ENCODE results near the gene CDKL4. TPM values are rescaled to one million over a fixed set of nuclear protein-coding genes. Genes with fewer than 3 reads are reported as not detected.
A peak's percentile ranks its signal among the peaks of the same experiment; 100 is the strongest.
"Not testable (repeated sequence)": the region's sequence is repeated elsewhere in the genome, so short reads cannot be mapped to it uniquely, and the experiment has no call there.

The CDKL4 gene
- total RNA-seq, 3 donors from 2014 or later, result 0.33 to 2.6 TPM; not detected in 1

DNA sequence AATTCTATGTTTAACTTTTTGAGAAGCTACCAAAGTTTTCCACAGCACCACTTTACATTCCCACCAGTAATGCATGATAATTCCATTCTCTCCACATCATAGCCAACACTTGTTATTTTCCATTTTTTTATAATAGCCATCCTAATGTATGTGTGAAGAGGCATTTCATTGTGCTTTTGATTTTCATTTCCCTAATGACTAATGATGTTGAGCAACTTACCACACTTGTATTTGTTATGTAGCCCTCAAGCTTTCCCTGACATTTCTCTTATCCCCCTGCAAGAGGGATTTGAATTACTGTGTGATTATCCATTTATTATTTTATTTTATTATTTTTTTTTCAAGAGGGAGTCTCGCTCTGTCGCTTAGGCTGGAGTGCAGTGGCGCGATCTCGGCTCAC lies 99.4 kb downstream of the CDKL4 start:
- H3K9me3 ChIP-seq, result no peaks in the 10 kb centered on the region
- DNase-seq (ENCODE audit: low spot score in 2 of 2), result no peak
- no peaks in the 10 kb centered on the region for H3K27me3 ChIP-seq
- H3K27ac ChIP-seq, result no peak overlapping the region
- H3K4me1 ChIP-seq, result no peaks in the 10 kb centered on the region
- TF ChIP-seq, protein P1, sequence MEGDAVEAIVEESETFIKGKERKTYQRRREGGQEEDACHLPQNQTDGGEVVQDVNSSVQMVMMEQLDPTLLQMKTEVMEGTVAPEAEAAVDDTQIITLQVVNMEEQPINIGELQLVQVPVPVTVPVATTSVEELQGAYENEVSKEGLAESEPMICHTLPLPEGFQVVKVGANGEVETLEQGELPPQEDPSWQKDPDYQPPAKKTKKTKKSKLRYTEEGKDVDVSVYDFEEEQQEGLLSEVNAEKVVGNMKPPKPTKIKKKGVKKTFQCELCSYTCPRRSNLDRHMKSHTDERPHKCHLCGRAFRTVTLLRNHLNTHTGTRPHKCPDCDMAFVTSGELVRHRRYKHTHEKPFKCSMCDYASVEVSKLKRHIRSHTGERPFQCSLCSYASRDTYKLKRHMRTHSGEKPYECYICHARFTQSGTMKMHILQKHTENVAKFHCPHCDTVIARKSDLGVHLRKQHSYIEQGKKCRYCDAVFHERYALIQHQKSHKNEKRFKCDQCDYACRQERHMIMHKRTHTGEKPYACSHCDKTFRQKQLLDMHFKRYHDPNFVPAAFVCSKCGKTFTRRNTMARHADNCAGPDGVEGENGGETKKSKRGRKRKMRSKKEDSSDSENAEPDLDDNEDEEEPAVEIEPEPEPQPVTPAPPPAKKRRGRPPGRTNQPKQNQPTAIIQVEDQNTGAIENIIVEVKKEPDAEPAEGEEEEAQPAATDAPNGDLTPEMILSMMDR (IDR thresholded peaks at IDR 0.05), result no peak
- TF ChIP-seq POLR2AphosphoS5 (IDR thresholded peaks at IDR 0.05) (no peak), POLR2A (IDR thresholded peaks at IDR 0.05) (no peak)
- intact Hi-C loops (cut with DNase I; ENCODE audit: low total_unique reads), result no loop called here
- no peak overlapping the region for H3K4me3 ChIP-seq
- no peaks in the 10 kb centered on the region for H3K36me3 ChIP-seq

DNA sequence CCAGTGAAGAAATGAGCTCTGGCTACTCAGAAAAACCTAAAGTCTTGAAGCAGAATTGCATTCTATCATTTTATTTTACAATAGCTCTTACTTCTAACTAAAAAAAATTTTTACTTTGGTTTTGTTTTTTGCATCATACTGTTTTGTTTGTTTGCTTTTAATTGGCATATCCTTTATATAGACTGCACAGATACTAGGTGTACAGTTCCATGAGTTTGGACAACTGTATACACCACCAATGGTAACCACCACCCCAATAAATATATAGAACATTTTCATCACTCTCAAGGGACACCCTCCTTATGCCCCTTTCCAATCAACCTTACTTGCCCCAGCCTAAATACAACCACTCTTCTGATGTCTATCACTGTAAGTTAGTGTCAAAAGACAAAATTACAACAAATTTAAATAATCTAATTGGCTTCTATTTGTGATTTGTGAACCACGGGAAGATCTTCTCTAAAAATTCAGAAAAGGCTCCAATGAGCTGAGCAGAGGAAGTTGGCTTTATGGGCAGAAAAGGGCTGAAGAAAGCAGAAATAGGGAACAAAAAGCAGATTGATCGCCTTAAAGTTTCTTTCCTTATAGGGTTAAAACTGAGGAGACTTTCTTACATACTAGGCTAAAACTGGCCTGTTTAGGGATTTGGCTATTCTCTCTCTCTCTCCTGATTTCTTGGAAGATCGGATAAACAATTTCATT lies 100.7 kb downstream of the CDKL4 start:
- Histone ChIP-seq H3K27me3 (no peaks in the 10 kb centered on the region), H3K4me1 (no peaks in the 10 kb centered on the region), H3K27ac (no peak overlapping the region), H3K4me3 (no peak overlapping the region), H3K9me3 (no peaks in the 10 kb centered on the region), H3K36me3 (no peaks in the 10 kb centered on the region)
- intact Hi-C loops (cut with DNase I; ENCODE audit: low total_unique reads), result no loop called here
- TF ChIP-seq, protein P1 (IDR thresholded peaks at IDR 0.05), result no peak
- TF ChIP-seq POLR2A (IDR thresholded peaks at IDR 0.05) (no peak), POLR2AphosphoS5 (IDR thresholded peaks at IDR 0.05) (no peak)
- DNase-seq (ENCODE audit: low spot score in 2 of 2), result no peak

DNA sequence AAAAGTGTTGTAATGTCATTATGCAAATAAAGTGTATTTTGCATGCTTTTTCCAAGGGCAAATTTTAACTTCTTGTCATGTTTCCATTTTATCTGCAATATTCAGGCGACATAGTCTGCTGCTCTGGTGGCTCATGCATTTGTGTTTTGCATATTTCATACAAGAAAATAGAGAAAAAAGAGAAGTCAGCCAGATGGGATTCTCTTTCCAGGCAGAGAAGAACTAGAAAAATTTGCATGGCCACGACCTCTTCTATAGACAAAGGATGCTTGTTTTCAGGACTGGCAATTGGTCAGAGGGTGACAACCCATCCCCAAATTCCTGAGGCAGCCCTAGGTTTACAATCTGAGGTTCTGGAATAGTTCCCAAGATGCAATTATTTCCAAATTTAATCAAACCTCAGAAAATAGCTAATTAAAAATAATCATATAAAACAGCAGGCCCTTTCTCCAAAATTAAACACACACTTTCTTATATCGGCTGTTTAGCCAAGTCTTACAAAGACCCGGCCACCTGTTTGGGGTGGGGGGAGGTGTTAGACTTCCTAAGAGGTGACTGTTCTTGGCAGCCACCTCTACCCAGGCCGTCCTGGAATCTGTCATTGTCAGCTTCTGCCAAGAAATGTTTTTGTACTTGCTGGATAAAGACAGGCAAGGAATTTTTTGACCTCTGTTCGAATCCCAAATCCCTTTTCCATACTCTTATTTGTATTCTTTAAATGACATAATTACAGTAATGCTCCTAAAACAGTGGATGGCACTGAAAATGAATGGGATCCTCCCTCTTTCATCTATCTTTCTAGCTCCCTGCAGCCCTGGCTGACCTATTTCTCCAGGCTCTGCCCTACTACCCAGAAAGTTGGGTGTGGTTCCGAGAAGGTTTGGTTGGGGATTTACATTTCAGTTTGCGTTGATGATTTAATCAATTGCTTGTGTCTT lies 102.2 kb downstream of the CDKL4 start:
- Histone ChIP-seq H3K4me1 (no peaks in the 10 kb centered on the region), H3K36me3 (no peaks in the 10 kb centered on the region), H3K4me3 (no peak overlapping the region), H3K27ac (peak overlapping the region; percentile 31 to 54), H3K27me3 (no peaks in the 10 kb centered on the region), H3K9me3 (no peaks in the 10 kb centered on the region)
- intact Hi-C loops (cut with DNase I; ENCODE audit: low total_unique reads), result no loop called here
- DNase-seq (ENCODE audit: low spot score in 2 of 2), result no peak
- no peak for TF ChIP-seq POLR2AphosphoS5 (IDR thresholded peaks at IDR 0.05)

- H3K36me3 ChIP-seq; H3K4me1 ChIP-seq; intact Hi-C loops (cut with DNase I; ENCODE audit: low total_unique reads); H3K27me3 ChIP-seq; H3K4me3 ChIP-seq; H3K9me3 ChIP-seq; DNase-seq (ENCODE audit: low spot score in 2 of 2): not testable (repeated sequence)
- peak overlapping the region; percentile 13 to 31 for H3K27ac ChIP-seq
These were observed 102.8 kb downstream of the CDKL4 start for GRCh38 chr2:39140948-39141333.

- TF ChIP-seq POLR2A (IDR thresholded peaks at IDR 0.05), result no peak
- TF ChIP-seq POLR2AphosphoS5 (IDR thresholded peaks at IDR 0.05), result no peak
- TF ChIP-seq, protein P1 (IDR thresholded peaks at IDR 0.05), result no peak
- H3K4me1 ChIP-seq, result no peaks in the 10 kb centered on the region
- H3K4me3 ChIP-seq, result no peak overlapping the region
- no peak for DNase-seq (ENCODE audit: low spot score in 2 of 2)
- H3K9me3 ChIP-seq, result no peaks in the 10 kb centered on the region
- no peaks in the 10 kb centered on the region for H3K27me3 ChIP-seq
- no peaks in the 10 kb centered on the region for H3K36me3 ChIP-seq
- H3K27ac ChIP-seq, result peak overlapping the region in 1 of 2 donors; percentile 13
- intact Hi-C loops (cut with DNase I; ENCODE audit: low total_unique reads), result no loop called here
These were observed 103.4 kb downstream of the CDKL4 start for GRCh38 chr2:39140322-39140847.
